ENCODE data around the gene PTPRE.

PTPRE gene

GRCh38 chr10:128069351-128070051, 162.6 kb downstream of the PTPRE start:
- peak; percentile 47 for DNase-seq (ENCODE audit: low read depth)
- TF ChIP-seq, protein P1, sequence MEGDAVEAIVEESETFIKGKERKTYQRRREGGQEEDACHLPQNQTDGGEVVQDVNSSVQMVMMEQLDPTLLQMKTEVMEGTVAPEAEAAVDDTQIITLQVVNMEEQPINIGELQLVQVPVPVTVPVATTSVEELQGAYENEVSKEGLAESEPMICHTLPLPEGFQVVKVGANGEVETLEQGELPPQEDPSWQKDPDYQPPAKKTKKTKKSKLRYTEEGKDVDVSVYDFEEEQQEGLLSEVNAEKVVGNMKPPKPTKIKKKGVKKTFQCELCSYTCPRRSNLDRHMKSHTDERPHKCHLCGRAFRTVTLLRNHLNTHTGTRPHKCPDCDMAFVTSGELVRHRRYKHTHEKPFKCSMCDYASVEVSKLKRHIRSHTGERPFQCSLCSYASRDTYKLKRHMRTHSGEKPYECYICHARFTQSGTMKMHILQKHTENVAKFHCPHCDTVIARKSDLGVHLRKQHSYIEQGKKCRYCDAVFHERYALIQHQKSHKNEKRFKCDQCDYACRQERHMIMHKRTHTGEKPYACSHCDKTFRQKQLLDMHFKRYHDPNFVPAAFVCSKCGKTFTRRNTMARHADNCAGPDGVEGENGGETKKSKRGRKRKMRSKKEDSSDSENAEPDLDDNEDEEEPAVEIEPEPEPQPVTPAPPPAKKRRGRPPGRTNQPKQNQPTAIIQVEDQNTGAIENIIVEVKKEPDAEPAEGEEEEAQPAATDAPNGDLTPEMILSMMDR (IDR thresholded peaks at IDR 0.05; ENCODE audit: low read depth, low read length, missing control alignments) = peak; percentile 75
- no peak overlapping the region for H3K4me3 ChIP-seq (ENCODE audit: low read depth, low read length)
- in situ Hi-C loops (cut with HindIII; ENCODE audit: low sequenced_read_pairs) = no loop called here

- H3K4me3 ChIP-seq (ENCODE audit: low read depth, low read length) = no peak overlapping the region
- TF ChIP-seq, protein P1 (IDR thresholded peaks at IDR 0.05; ENCODE audit: low read depth, low read length, missing control alignments) = no peak
- DNase-seq (ENCODE audit: low read depth) = no peak
- in situ Hi-C loops (cut with HindIII; ENCODE audit: low sequenced_read_pairs) = no loop called here
These were observed 163.3 kb downstream of the PTPRE start for GRCh38 chr10:128070161-128070560.

GRCh38 chr10:128070721-128071416, 164.0 kb downstream of the PTPRE start:
- TF ChIP-seq, protein P1 (IDR thresholded peaks at IDR 0.05; ENCODE audit: low read depth, low read length, missing control alignments) = no peak
- in situ Hi-C loops (cut with HindIII; ENCODE audit: low sequenced_read_pairs) = no loop called here
- DNase-seq (ENCODE audit: low read depth) = no peak
- H3K4me3 ChIP-seq (ENCODE audit: low read depth, low read length) = no peak overlapping the region

DNA sequence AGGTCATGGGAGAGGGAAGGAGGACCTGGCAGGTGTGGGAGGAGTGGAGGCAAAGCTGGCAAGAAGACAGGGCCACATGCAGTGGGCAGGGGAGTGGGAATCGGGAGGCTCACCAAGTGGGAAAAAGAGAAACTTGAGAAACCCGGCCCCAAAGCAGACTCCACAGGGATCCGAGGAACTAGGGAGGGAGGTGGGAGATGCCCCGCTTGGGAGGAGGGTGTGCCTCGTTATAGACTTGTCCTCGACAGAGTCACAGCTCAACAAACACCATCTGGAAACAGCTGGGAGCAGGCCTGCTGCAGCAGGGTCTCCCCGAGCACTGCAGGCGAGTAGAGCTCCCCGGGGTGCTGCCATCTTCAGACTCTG, 164.5 kb downstream of the PTPRE start:
- no peak for DNase-seq (ENCODE audit: low read depth)
- no peak overlapping the region for H3K4me3 ChIP-seq (ENCODE audit: low read depth, low read length)
- TF ChIP-seq, protein P1 (IDR thresholded peaks at IDR 0.05; ENCODE audit: low read depth, low read length, missing control alignments) = no peak
- in situ Hi-C loops (cut with HindIII; ENCODE audit: low sequenced_read_pairs) = no loop called here

DNA sequence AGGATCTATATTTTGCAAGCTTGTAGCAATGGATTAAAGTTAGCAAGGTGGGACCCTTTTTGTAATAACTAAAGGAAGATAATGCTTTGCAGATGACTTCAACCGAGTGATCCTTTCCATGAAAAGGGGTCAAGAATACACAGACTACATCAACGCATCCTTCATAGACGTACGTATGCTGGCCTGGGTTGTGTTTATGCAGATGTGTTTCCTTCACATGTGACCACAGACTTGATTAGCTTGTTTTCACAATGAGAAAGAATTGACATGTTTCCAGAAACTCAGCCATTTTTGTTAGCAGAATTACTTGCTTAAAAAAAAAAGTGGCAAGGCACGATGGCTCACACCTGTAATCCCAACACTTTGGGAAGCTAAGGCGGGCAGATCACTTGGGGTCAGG, 165.1 kb downstream of the PTPRE start:
- in situ Hi-C loops (cut with HindIII; ENCODE audit: low sequenced_read_pairs) = no loop called here
- DNase-seq (ENCODE audit: low read depth) = no peak
- TF ChIP-seq, protein P1 (IDR thresholded peaks at IDR 0.05; ENCODE audit: low read depth, low read length, missing control alignments) = no peak
- H3K4me3 ChIP-seq (ENCODE audit: low read depth, low read length) = no peak overlapping the region

GRCh38 chr10:128072941-128073645, 166.2 kb downstream of the PTPRE start:
- no peak for DNase-seq (ENCODE audit: low read depth)
- TF ChIP-seq, protein P1 (IDR thresholded peaks at IDR 0.05; ENCODE audit: low read depth, low read length, missing control alignments) = no peak
- in situ Hi-C loops (cut with HindIII; ENCODE audit: low sequenced_read_pairs) = no loop called here
- H3K4me3 ChIP-seq (ENCODE audit: low read depth, low read length) = no peak overlapping the region
